Osteoblast (primary cell): Measurements from ENCODE around the gene F2RL1. TPM values are rescaled to one million over a fixed set of nuclear protein-coding genes. Genes with fewer than 3 reads are reported as not detected.
A peak's percentile ranks its signal among the peaks of the same experiment; 100 is the strongest.
"Not testable (repeated sequence)": the region's sequence is repeated elsewhere in the genome, so short reads cannot be mapped to it uniquely, and the experiment has no call there.

Source experiments
- DNase-seq: peaks from one replicate; pipeline ENCODE4 v3.0.0; 2011; ENCODE audit warnings: low spot score, mixed read lengths; ENCODE audit not compliant: insufficient read length; ENCODE audit errors: missing footprints
- H2AFZ ChIP-seq: 2 replicates; pipeline ENCODE4 v1.6.0; 2011; ENCODE audit warnings: mild to moderate bottlenecking, low read length
- H3K27ac ChIP-seq: 2 replicates; pipeline ENCODE4 v1.5.1; 2011; ENCODE audit warnings: mild to moderate bottlenecking, low read depth, low read length, moderate library complexity
- H3K27me3 ChIP-seq: 2 replicates; pipeline ENCODE4 v1.6.0; 2012; ENCODE audit warnings: mild to moderate bottlenecking, control low read depth, inconsistent platforms, low read length, moderate library complexity; ENCODE audit not compliant: insufficient read depth
- H3K36me3 ChIP-seq: 2 replicates; pipeline ENCODE4 v1.5.1; 2011; ENCODE audit warnings: mild to moderate bottlenecking, low read length, control low read depth, moderate library complexity; ENCODE audit not compliant: insufficient read depth
- H3K4me1 ChIP-seq: 2 replicates; pipeline ENCODE4 v1.5.1; 2011; ENCODE audit warnings: mild to moderate bottlenecking, low read length, control low read depth, moderate library complexity; ENCODE audit not compliant: insufficient read depth
- H3K4me2 ChIP-seq: 2 replicates; pipeline ENCODE4 v1.6.0; 2011; ENCODE audit warnings: mild to moderate bottlenecking, low read length; ENCODE audit not compliant: insufficient read depth
- H3K4me3 ChIP-seq: fragments of 200-600 bp; sonication (generic); 3 replicates; pipeline ENCODE4 v1.5.1; 2012; ENCODE audit warnings: mild to moderate bottlenecking, low read length, inconsistent platforms; ENCODE audit not compliant: insufficient read depth
- H3K79me2 ChIP-seq: 2 replicates; pipeline ENCODE4 v1.6.0; 2012; ENCODE audit warnings: mild to moderate bottlenecking, low read length, control low read depth, inconsistent platforms; ENCODE audit not compliant: insufficient read depth
- H3K9me3 ChIP-seq: 2 replicates; pipeline ENCODE4 v1.5.1; 2011; ENCODE audit warnings: low read depth, low read length, control low read depth
- H4K20me1 ChIP-seq: 2 replicates; pipeline ENCODE4 v1.6.0; 2012; ENCODE audit warnings: mild to moderate bottlenecking, low read length, control low read depth; ENCODE audit not compliant: insufficient read depth
- CTCF ChIP-seq: IDR thresholded peaks from 2 replicates; pipeline ENCODE4 v1.5.1; 2011; ENCODE audit warnings: mild to moderate bottlenecking, low read depth, low read length, moderate library complexity; ENCODE audit errors: extremely low read depth
- total RNA-seq: library from RNA; depleted of rRNA; stranded (reverse); fragments of >200 nt; gene quantifications from 2 replicates; pipeline ENCODE4 v1.2.3, GENCODE V29; 2012

Gene F2RL1
- total RNA-seq, 1 donor, result 1.8 TPM

- Histone ChIP-seq H3K9me3 (no peaks in the 10 kb centered on the region), H3K4me3 (no peak overlapping the region), H2AFZ (no peak overlapping the region), H4K20me1 (no peaks in the 10 kb centered on the region), H3K4me2 (no peak overlapping the region), H3K79me2 (no peaks in the 10 kb centered on the region), H3K27ac (no peak overlapping the region), H3K36me3 (no peaks in the 10 kb centered on the region), H3K4me1 (peaks cover 11% of the 10 kb centered on the region), H3K27me3 (no peaks in the 10 kb centered on the region)
- no peak for TF ChIP-seq CTCF
- no peak for DNase-seq
Observed at GRCh38 chr5:76776391-76776790, 42.4 kb upstream of the F2RL1 start.

- H3K36me3 ChIP-seq, H3K27me3 ChIP-seq, H3K27ac ChIP-seq, H3K4me3 ChIP-seq, H3K4me2 ChIP-seq, H2AFZ ChIP-seq, H3K9me3 ChIP-seq, H3K79me2 ChIP-seq, H4K20me1 ChIP-seq, DNase-seq, H3K4me1 ChIP-seq: not testable (repeated sequence)
Observed at GRCh38 chr5:76780616-76781015, 38.2 kb upstream of the F2RL1 start.

- DNase-seq, result no peak
- Histone ChIP-seq H3K79me2 (no peaks in the 10 kb centered on the region), H3K4me3 (no peak overlapping the region), H3K27ac (no peak overlapping the region), H3K4me2 (no peak overlapping the region), H3K9me3 (no peaks in the 10 kb centered on the region), H3K36me3 (no peaks in the 10 kb centered on the region), H2AFZ (no peak overlapping the region), H3K4me1 (peaks cover 4% of the 10 kb centered on the region), H4K20me1 (no peaks in the 10 kb centered on the region), H3K27me3 (no peaks in the 10 kb centered on the region)
- TF ChIP-seq CTCF, result no peak
Observed at GRCh38 chr5:76781775-76782174, 37.1 kb upstream of the F2RL1 start.

GRCh38 chr5:76782444-76782843 is 36.4 kb upstream of the F2RL1 start:
- no peak for TF ChIP-seq CTCF
- Histone ChIP-seq H3K27ac (no peak overlapping the region), H3K27me3 (no peaks in the 10 kb centered on the region)

GRCh38 chr5:76787237-76787636 is 31.6 kb upstream of the F2RL1 start:
- no peak overlapping the region for H2AFZ ChIP-seq
- H3K9me3 ChIP-seq, result no peaks in the 10 kb centered on the region
- H3K79me2 ChIP-seq, result no peaks in the 10 kb centered on the region
- no peak overlapping the region for H3K4me3 ChIP-seq
- peaks cover 38% of the 10 kb centered on the region for H3K4me1 ChIP-seq
- peak overlapping the region; percentile 36 for H3K4me2 ChIP-seq
- H3K36me3 ChIP-seq, result no peaks in the 10 kb centered on the region
- no peak for TF ChIP-seq CTCF
- H3K27me3 ChIP-seq, result no peaks in the 10 kb centered on the region
- peak; percentile 50 for DNase-seq
- H4K20me1 ChIP-seq, result no peaks in the 10 kb centered on the region
- peak overlapping the region; percentile 83 for H3K27ac ChIP-seq

More at GRCh38 chr5:76782444-76782843, 36.4 kb upstream of the F2RL1 start:
- Histone ChIP-seq H3K4me1 (peaks cover 9% of the 10 kb centered on the region), H3K36me3 (no peaks in the 10 kb centered on the region), H3K4me3 (no peak overlapping the region), H4K20me1 (no peaks in the 10 kb centered on the region), H3K79me2 (no peaks in the 10 kb centered on the region), H2AFZ (peak overlapping the region; percentile 9), H3K9me3 (no peaks in the 10 kb centered on the region), H3K4me2 (no peak overlapping the region)
- DNase-seq, result no peak
